Left lung (tissue), 10 donors: ENCODE results near the gene INSYN2B. TPM values are rescaled to one million over a fixed set of nuclear protein-coding genes. Genes with fewer than 3 reads are reported as not detected.

Source experiments
- ATAC-seq: fragments of 200-7000 bp; cut with Tn5 transposase; one replicate; pipeline ENCODE4 v1.9.1; 2020; ENCODE audit warnings: moderate library complexity
- DNase-seq, 4 donors: peaks; one replicate each; pipeline ENCODE4 v3.0.0-alpha.2; 2013 to 2020
- H3K27ac ChIP-seq, 2 donors: fragments of 200-600 bp; sonication (generic) in 1 of 2; one replicate each; pipeline versions ENCODE4 v1.5.0 to v1.8.0; 2020 to 2021
- H3K27me3 ChIP-seq, 2 donors: fragments of 200-600 bp; sonication (generic) in 1 of 2; one replicate each; pipeline versions ENCODE4 v1.5.0 to v1.8.0; 2020 to 2021
- H3K36me3 ChIP-seq, 2 donors: fragments of 200-600 bp; sonication (generic) in 1 of 2; one replicate each; pipeline versions ENCODE4 v1.5.0 to v1.8.0; 2020 to 2021
- H3K4me1 ChIP-seq, 2 donors: fragments of 200-600 bp; one replicate each; pipeline ENCODE4 v1.8.0; 2021
- H3K4me3 ChIP-seq, 2 donors: fragments of 200-600 bp; sonication (generic) in 1 of 2; one replicate each; pipeline versions ENCODE4 v1.5.0 to v1.8.0; 2020 to 2021; ENCODE audit warnings: mild to moderate bottlenecking in 1 of 2
- H3K9me3 ChIP-seq, 2 donors: fragments of 200-600 bp; sonication (generic) in 1 of 2; one replicate each; pipeline versions ENCODE4 v1.5.0 to v1.8.0; 2020 to 2021
- intact Hi-C, 2 donors: fragments of 100-400 bp; cut with DNase I; formaldehyde crosslinking; loops; one replicate each; pipeline versions ENCODE4 v1.11.2 to v1.14.2; 2022
- polyA plus RNA-seq, 6 donors: library from polyadenylated mRNA; unstranded; fragments of 120-200 nt; gene quantifications; one replicate each; pipeline ENCODE4 v1.2.1, GENCODE V29; 2013; ENCODE audit not compliant: insufficient read length in 6 of 6
- total RNA-seq, 2 donors: library from RNA; stranded (reverse); fragmentation: NEBNext Ultra II Directional; extraction: Animal tissue kit (Norgen Biotek cat#: 25700); gene quantifications; one replicate each; pipeline ENCODE4 v1.2.1, GENCODE V29; 2021
- TF ChIP-seq, protein P1 (sequence below), 2 donors: fragments of 200-600 bp; sonication (generic) in 1 of 2; IDR thresholded peaks; one replicate each; pipeline versions ENCODE4 v1.5.0 to v1.8.0; 2021; ENCODE audit warnings: antibody characterized with exemption in 2 of 2
- donor health status: DM: no; HTN: yes; CAD: no.
- donor health status: DM: no; HTN: no; CAD: no.

INSYN2B gene
- total and polyA plus RNA-seq, 8 donors: 0.10 to 7.0 (median 4.2) TPM

GRCh38 chr5:169861934-169862333, 118.4 kb downstream of the INSYN2B start:
- TF ChIP-seq, protein P1, sequence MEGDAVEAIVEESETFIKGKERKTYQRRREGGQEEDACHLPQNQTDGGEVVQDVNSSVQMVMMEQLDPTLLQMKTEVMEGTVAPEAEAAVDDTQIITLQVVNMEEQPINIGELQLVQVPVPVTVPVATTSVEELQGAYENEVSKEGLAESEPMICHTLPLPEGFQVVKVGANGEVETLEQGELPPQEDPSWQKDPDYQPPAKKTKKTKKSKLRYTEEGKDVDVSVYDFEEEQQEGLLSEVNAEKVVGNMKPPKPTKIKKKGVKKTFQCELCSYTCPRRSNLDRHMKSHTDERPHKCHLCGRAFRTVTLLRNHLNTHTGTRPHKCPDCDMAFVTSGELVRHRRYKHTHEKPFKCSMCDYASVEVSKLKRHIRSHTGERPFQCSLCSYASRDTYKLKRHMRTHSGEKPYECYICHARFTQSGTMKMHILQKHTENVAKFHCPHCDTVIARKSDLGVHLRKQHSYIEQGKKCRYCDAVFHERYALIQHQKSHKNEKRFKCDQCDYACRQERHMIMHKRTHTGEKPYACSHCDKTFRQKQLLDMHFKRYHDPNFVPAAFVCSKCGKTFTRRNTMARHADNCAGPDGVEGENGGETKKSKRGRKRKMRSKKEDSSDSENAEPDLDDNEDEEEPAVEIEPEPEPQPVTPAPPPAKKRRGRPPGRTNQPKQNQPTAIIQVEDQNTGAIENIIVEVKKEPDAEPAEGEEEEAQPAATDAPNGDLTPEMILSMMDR (IDR thresholded peaks at IDR 0.05): no peak
- ATAC-seq: peak; percentile 31
- Histone ChIP-seq H3K4me3 (no peak overlapping the region), H3K27me3 (no peaks in the 10 kb centered on the region), H3K4me1 (no peaks in the 10 kb centered on the region), H3K9me3 (no peaks in the 10 kb centered on the region), H3K36me3 (no peaks in the 10 kb centered on the region), H3K27ac (no peak overlapping the region)
- DNase-seq: no peak
- intact Hi-C loops: no loop called here

- Histone ChIP-seq H3K27ac (no peak overlapping the region), H3K36me3 (no peaks in the 10 kb centered on the region), H3K4me3 (no peak overlapping the region), H3K9me3 (no peaks in the 10 kb centered on the region), H3K27me3 (no peaks in the 10 kb centered on the region), H3K4me1 (no peaks in the 10 kb centered on the region)
- no peak for DNase-seq
- ATAC-seq: no peak
- TF ChIP-seq, protein P1 (IDR thresholded peaks at IDR 0.05): no peak
- intact Hi-C loops: no loop called here
These were observed 118.9 kb downstream of the INSYN2B start for GRCh38 chr5:169861433-169861832.

DNA sequence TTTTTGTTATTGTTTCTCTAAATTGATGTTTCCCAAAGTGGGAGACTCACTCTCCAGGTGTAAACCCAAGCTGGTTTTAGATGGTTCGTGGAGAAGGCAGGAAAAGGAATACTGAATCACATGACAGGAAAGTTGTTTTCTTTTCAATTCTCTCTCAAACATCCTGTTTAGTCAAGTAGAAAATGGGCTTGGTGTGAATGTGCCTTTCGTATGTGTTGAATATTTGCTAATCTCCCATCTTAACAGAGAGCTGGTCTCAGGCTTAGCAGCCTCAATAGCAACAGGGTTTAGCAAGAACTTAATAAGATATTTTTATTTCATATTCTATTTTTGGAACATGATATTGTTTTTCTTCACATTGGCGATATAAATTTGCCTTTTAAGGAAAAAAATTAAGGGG, 119.7 kb downstream of the INSYN2B start:
- ATAC-seq (no peak), DNase-seq (no peak)
- no peak overlapping the region for H3K4me3 ChIP-seq
- TF ChIP-seq, protein P1 (IDR thresholded peaks at IDR 0.05): no peak
- no peak overlapping the region for H3K27ac ChIP-seq
- H3K27me3 ChIP-seq: no peaks in the 10 kb centered on the region
- H3K36me3 ChIP-seq: no peaks in the 10 kb centered on the region
- H3K4me1 ChIP-seq: no peaks in the 10 kb centered on the region
- no peaks in the 10 kb centered on the region for H3K9me3 ChIP-seq
- intact Hi-C loops: no loop called here

DNA sequence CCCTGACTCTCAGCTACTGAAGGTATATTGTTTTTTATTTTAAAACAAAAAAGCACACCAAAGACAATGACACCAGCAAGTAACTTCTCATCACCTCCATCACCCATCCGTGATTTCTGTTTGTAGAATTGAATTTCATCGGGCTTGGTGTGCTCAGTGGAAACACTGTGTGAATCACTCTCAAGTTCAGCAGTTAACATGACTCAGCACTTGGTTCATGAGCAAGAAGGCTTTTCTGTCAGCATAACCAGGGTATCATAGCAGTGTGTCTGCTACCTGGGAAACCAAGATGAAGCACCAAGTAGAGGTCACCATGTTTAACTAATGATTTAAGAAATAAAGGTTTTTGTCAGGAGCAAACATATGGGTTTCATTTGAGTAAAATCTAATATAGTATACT, 123.7 kb downstream of the INSYN2B start:
- Histone ChIP-seq H3K4me1 (no peaks in the 10 kb centered on the region), H3K4me3 (no peak overlapping the region), H3K9me3 (peaks cover 0 to 3% of the 10 kb centered on the region in 2 donors), H3K36me3 (no peaks in the 10 kb centered on the region), H3K27ac (no peak overlapping the region), H3K27me3 (no peaks in the 10 kb centered on the region)
- DNase-seq (no peak), ATAC-seq (no peak)
- intact Hi-C loops: no loop called here
- TF ChIP-seq, protein P1 (IDR thresholded peaks at IDR 0.05): no peak

DNA sequence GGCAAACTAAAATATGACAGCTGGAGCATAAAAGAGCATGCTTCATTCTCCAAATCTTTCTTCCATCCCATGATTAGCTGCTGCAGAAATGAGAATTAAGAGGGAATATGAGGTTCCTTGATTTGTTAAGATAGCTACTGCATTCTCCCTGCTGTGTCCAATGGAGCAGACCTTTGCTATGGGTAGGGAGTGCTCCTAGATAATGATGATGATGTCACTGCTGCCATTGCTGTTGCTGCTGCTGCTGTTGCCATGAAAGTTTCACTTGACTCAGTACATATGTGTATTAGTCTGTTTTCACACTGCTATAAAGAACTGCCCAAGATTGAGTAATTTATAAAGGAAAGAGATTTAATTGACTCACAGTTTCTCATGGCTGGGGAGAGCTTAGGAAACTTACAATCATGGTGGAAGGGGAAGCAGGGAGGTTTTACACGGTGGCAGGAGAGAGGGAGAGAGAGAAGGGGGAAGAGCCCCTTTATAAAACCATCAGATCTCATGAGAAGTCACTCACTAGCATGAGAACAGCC, 128.9 kb downstream of the INSYN2B start:
- Histone ChIP-seq H3K36me3 (peaks cover 0 to 8% of the 10 kb centered on the region in 2 donors), H3K4me1 (no peaks in the 10 kb centered on the region), H3K27ac (no peak overlapping the region), H3K4me3 (no peak overlapping the region), H3K27me3 (no peaks in the 10 kb centered on the region), H3K9me3 (peaks cover 0 to 22% of the 10 kb centered on the region in 2 donors)
- TF ChIP-seq, protein P1 (IDR thresholded peaks at IDR 0.05): no peak
- DNase-seq (no peak), ATAC-seq (no peak)
- intact Hi-C loops: no loop called here
